Loucy (cell line): Measurements from ENCODE around the gene CYSRT1.
A peak's percentile ranks its signal among the peaks of the same experiment; 100 is the strongest.

Experiments used
- H2AFZ ChIP-seq: fragments of 200-600 bp; sonication (generic); 2 replicates; pipeline ENCODE4 v1.6.0; 2016; ENCODE audit warnings: antibody characterized with exemption, mild to moderate bottlenecking, low read length, moderate library complexity
- H3F3A ChIP-seq: fragments of 200-600 bp; 2 replicates; pipeline ENCODE4 v1.6.0; 2016; ENCODE audit warnings: antibody characterized with exemption, low read depth, mild to moderate bottlenecking
- H3K27me3 ChIP-seq: fragments of 200-600 bp; sonication (generic); 2 replicates; pipeline ENCODE4 v1.6.1; 2014; ENCODE audit warnings: low read length, mild to moderate bottlenecking; ENCODE audit not compliant: insufficient read depth, poor library complexity, severe bottlenecking
- H3K36me3 ChIP-seq: fragments of 200-600 bp; sonication (generic); 2 replicates; pipeline ENCODE4 v1.6.1; 2016; ENCODE audit warnings: low read length; ENCODE audit not compliant: insufficient read depth
- H3K4me1 ChIP-seq: fragments of 200-600 bp; sonication (generic); 2 replicates; pipeline ENCODE4 v1.5.1; 2014; ENCODE audit warnings: low read length, mild to moderate bottlenecking; ENCODE audit not compliant: insufficient read depth, poor library complexity, severe bottlenecking
- H3K4me2 ChIP-seq: fragments of 200-600 bp; sonication (generic); 2 replicates; pipeline ENCODE4 v1.6.0; 2014; ENCODE audit warnings: antibody characterized with exemption, low read length, low read depth, mild to moderate bottlenecking; ENCODE audit not compliant: poor library complexity, severe bottlenecking
- H3K4me3 ChIP-seq: fragments of 200-600 bp; sonication (generic); 2 replicates; pipeline ENCODE4 v1.5.1; 2014; ENCODE audit warnings: low read length, mild to moderate bottlenecking, mixed read lengths; ENCODE audit not compliant: poor library complexity, severe bottlenecking
- H3K79me2 ChIP-seq: fragments of 200-600 bp; sonication (generic); 2 replicates; pipeline ENCODE4 v1.6.1; 2014; ENCODE audit warnings: low read length; ENCODE audit not compliant: insufficient read depth
- H3K9ac ChIP-seq: fragments of 200-600 bp; sonication (generic); 2 replicates; pipeline ENCODE4 v1.6.0; 2014; ENCODE audit warnings: mild to moderate bottlenecking, low read depth, low read length, moderate library complexity; ENCODE audit not compliant: poor library complexity, severe bottlenecking
- H3K9me2 ChIP-seq: fragments of 200-600 bp; sonication (generic); replicated peaks from 2 replicates; pipeline ENCODE4 v1.6.1; 2016; ENCODE audit warnings: low read depth, low read length, mixed read lengths
- H3K9me3 ChIP-seq: fragments of 200-600 bp; sonication (generic); 2 replicates; pipeline ENCODE4 v1.6.1; 2014; ENCODE audit warnings: mild to moderate bottlenecking, antibody characterized with exemption, low read length, low read depth; ENCODE audit not compliant: insufficient read depth
- H4K20me1 ChIP-seq: fragments of 200-600 bp; sonication (generic); 2 replicates; pipeline ENCODE4 v1.6.0; 2014; ENCODE audit warnings: antibody characterized with exemption, low read length, mild to moderate bottlenecking; ENCODE audit not compliant: insufficient read depth, poor library complexity, severe bottlenecking
- EZH2phosphoT487 ChIP-seq: fragments of 200-600 bp; IDR thresholded peaks from 2 replicates; pipeline ENCODE4 v1.6.1; 2018; ENCODE audit warnings: antibody characterized with exemption, mild to moderate bottlenecking, moderate library complexity, borderline replicate concordance
- TF ChIP-seq, protein P1 (sequence below): fragments of 200-600 bp; sonication (generic); conservative IDR thresholded peaks from 2 replicates; pipeline ENCODE4 v1.5.1; 2014; ENCODE audit warnings: mild to moderate bottlenecking, antibody characterized with exemption, low read length

Gene CYSRT1

GRCh38 chr9:137198051-137198901 is 26.7 kb upstream of the CYSRT1 start:
- peaks cover 46% of the 10 kb centered on the region for H3K79me2 ChIP-seq
- H3K4me2 ChIP-seq = peak overlapping the region; percentile 65

GRCh38 chr9:137198902-137199283 is 26.1 kb upstream of the CYSRT1 start:
- H3K79me2 ChIP-seq = peaks cover 52% of the 10 kb centered on the region
- TF ChIP-seq, protein P1, sequence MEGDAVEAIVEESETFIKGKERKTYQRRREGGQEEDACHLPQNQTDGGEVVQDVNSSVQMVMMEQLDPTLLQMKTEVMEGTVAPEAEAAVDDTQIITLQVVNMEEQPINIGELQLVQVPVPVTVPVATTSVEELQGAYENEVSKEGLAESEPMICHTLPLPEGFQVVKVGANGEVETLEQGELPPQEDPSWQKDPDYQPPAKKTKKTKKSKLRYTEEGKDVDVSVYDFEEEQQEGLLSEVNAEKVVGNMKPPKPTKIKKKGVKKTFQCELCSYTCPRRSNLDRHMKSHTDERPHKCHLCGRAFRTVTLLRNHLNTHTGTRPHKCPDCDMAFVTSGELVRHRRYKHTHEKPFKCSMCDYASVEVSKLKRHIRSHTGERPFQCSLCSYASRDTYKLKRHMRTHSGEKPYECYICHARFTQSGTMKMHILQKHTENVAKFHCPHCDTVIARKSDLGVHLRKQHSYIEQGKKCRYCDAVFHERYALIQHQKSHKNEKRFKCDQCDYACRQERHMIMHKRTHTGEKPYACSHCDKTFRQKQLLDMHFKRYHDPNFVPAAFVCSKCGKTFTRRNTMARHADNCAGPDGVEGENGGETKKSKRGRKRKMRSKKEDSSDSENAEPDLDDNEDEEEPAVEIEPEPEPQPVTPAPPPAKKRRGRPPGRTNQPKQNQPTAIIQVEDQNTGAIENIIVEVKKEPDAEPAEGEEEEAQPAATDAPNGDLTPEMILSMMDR = no peak
- TF ChIP-seq EZH2phosphoT487 = no peak
- peak overlapping the region; percentile 67 for H3K4me3 ChIP-seq
- peaks cover 26% of the 10 kb centered on the region for H3K4me1 ChIP-seq
- H3F3A ChIP-seq = no peaks in the 10 kb centered on the region
- H3K9me3 ChIP-seq = no peaks in the 10 kb centered on the region
- no peaks in the 10 kb centered on the region for H3K9me2 ChIP-seq
- H4K20me1 ChIP-seq = peaks cover 13% of the 10 kb centered on the region
- no peaks in the 10 kb centered on the region for H3K36me3 ChIP-seq
- H3K9ac ChIP-seq = peak overlapping the region; percentile 10
- no peaks in the 10 kb centered on the region for H3K27me3 ChIP-seq
- no peak overlapping the region for H2AFZ ChIP-seq
- peak overlapping the region; percentile 65 for H3K4me2 ChIP-seq

More at GRCh38 chr9:137198051-137198901, 26.7 kb upstream of the CYSRT1 start:
- H2AFZ ChIP-seq = no peak overlapping the region
- H3K4me1 ChIP-seq = peaks cover 25% of the 10 kb centered on the region
- no peaks in the 10 kb centered on the region for H3K9me3 ChIP-seq
- H3K36me3 ChIP-seq = no peaks in the 10 kb centered on the region
- H3K9ac ChIP-seq = peak overlapping the region; percentile 10
- no peaks in the 10 kb centered on the region for H3K27me3 ChIP-seq
- H3K4me3 ChIP-seq = peak overlapping the region; percentile 67
- TF ChIP-seq EZH2phosphoT487 = no peak
- TF ChIP-seq, protein P1 = no peak
- no peaks in the 10 kb centered on the region for H3F3A ChIP-seq
- peaks cover 12% of the 10 kb centered on the region for H4K20me1 ChIP-seq
- H3K9me2 ChIP-seq = no peaks in the 10 kb centered on the region

- peak overlapping the region; percentile 10 for H3K9ac ChIP-seq
- no peaks in the 10 kb centered on the region for H3K9me3 ChIP-seq
- H3K4me1 ChIP-seq = peaks cover 32% of the 10 kb centered on the region
- H3K27me3 ChIP-seq = no peaks in the 10 kb centered on the region
- peaks cover 20% of the 10 kb centered on the region for H4K20me1 ChIP-seq
- peak overlapping the region; percentile 67 for H3K4me3 ChIP-seq
- H3K9me2 ChIP-seq = no peaks in the 10 kb centered on the region
- no peaks in the 10 kb centered on the region for H3F3A ChIP-seq
- H3K79me2 ChIP-seq = peaks cover 54% of the 10 kb centered on the region
- H3K4me2 ChIP-seq = peak overlapping the region; percentile 65
- no peak for TF ChIP-seq EZH2phosphoT487
- TF ChIP-seq, protein P1 = no peak
- H2AFZ ChIP-seq = no peak overlapping the region
- no peaks in the 10 kb centered on the region for H3K36me3 ChIP-seq
Measured at GRCh38 chr9:137199411-137200121, 25.4 kb upstream of the CYSRT1 start.
